Heart left ventricle (tissue), 16 donors: ENCODE data around the gene GALNT12. TPM values are rescaled to one million over a fixed set of nuclear protein-coding genes. Genes with fewer than 3 reads are reported as not detected.

Experiments
- ATAC-seq, 4 donors: fragments of 200-7000 bp; cut with Tn5 transposase; one replicate each; pipeline ENCODE4 v1.9.1; 2020 to 2022; ENCODE audit warnings: moderate library complexity in 4 of 4, mild to moderate bottlenecking in 3 of 4, moderate number of reproducible peaks in 1 of 4
- DNase-seq, 5 donors: peaks; one replicate each; pipeline ENCODE4 v3.0.0-alpha.2; 2020
- H3K27ac ChIP-seq, 12 donors: fragments of 200-600 bp; sonication (generic) in 4 of 12; one replicate each; pipeline versions ENCODE4 v1.5.0 to v1.8.0; 2016 to 2022; ENCODE audit warnings: mild to moderate bottlenecking in 2 of 12
- H3K27me3 ChIP-seq, 9 donors: fragments of 200-600 bp; sonication (generic) in 2 of 9; one replicate each; pipeline versions ENCODE4 v1.5.1 to v1.8.0; 2016 to 2022; ENCODE audit warnings: mild to moderate bottlenecking in 3 of 9
- H3K36me3 ChIP-seq, 9 donors: fragments of 200-600 bp; sonication (generic) in 2 of 9; one replicate each; pipeline versions ENCODE4 v1.5.0 to v1.8.0; 2018 to 2022; ENCODE audit warnings: mild to moderate bottlenecking in 2 of 9
- H3K4me1 ChIP-seq, 12 donors: fragments of 200-600 bp; sonication (generic) in 4 of 12; one replicate each; pipeline versions ENCODE4 v1.5.0 to v1.8.0; 2016 to 2022; ENCODE audit warnings: mild to moderate bottlenecking in 3 of 12
- H3K4me3 ChIP-seq, 12 donors: fragments of 200-600 bp; sonication (generic) in 4 of 12; one replicate each; pipeline versions ENCODE4 v1.5.0 to v1.8.0; 2017 to 2022; ENCODE audit warnings: mild to moderate bottlenecking in 9 of 12, moderate library complexity in 4 of 12
- H3K9me3 ChIP-seq, 12 donors: fragments of 200-600 bp; sonication (generic) in 4 of 12; one replicate each; pipeline versions ENCODE4 v1.5.0 to v1.8.0; 2016 to 2022; ENCODE audit warnings: mild to moderate bottlenecking in 1 of 12
- POLR2A ChIP-seq, 2 donors: fragments of 450-650 bp; IDR thresholded peaks; one replicate each; pipeline ENCODE4 v1.6.1; 2017; ENCODE audit warnings: antibody characterized with exemption in 2 of 2, mild to moderate bottlenecking in 2 of 2, moderate library complexity in 2 of 2
- WGBS, 4 donors: extraction: QIAGEN DNeasy Blood & Tissue Kit in 2 of 4; methylation state at CpG; one replicate each; pipeline versions ENCODE4 v1.1.5 to v1.1.7; 2013 to 2018; 5-methylcytosine and 5-hydroxymethylcytosine counted together
- intact Hi-C, 10 donors: fragments of 100-400 bp; cut with DNase I; formaldehyde crosslinking; loops; one replicate each; pipeline versions ENCODE4 v1.11.1 to v1.14.2; 2022
- polyA plus RNA-seq, 2 donors: library from polyadenylated mRNA; stranded (reverse); fragments of 200-250 nt; gene quantifications; one replicate each; pipeline ENCODE4 v1.2.3, GENCODE V29; 2013
- total RNA-seq, 9 donors: library from RNA; depleted of rRNA in 2 of 9; stranded (reverse); fragments of >200 nt in 2 of 9; fragmentation: NEBNext Ultra II Directional in 3 of 9; extraction: Animal tissue kit (Norgen Biotek cat#: 25700) in 3 of 9; gene quantifications; one replicate each; pipeline versions ENCODE4 v1.1.0 to v1.2.4, GENCODE V29; 2016 to 2023
- TF ChIP-seq, protein P1 (sequence below), 12 donors: fragments of 200-600 bp; sonication (generic) in 4 of 12; IDR thresholded peaks; one replicate each; pipeline versions ENCODE4 v1.5.0 to v1.8.0; 2018 to 2022; ENCODE audit warnings: antibody characterized with exemption in 12 of 12, mild to moderate bottlenecking in 5 of 12
- donor health status: ischemic (EF 13 %, LVEDD 7.1; RV severe dilation, severe dysfunction).
- donor health status: healthy with polysubstance abuse.
- donor health status: DM: no; HTN: yes; CAD: no.
- donor health status: DM: no; HTN: no; CAD: no.
- donor health status: ischemic (EF 25% LVEDD 6.9; RV normal size, moderate dysfunction).
- donor health status: ischemic (EF 25% LVEDD 5.7; RV mildly dilated, moderate dysfunction).
- donor health status: healthy.
- donor health status: DM: yes; HTN: yes; CAD: no.
- donor health status: ischemic (EF 35%, LVEDD 5.7; RV mildly dilated, moderate dysfunction).
- donor health status: nonischemic (EF 11% LVEDD 7.7; RV severe dilation, severe dysfunction).
- donor health status: DM: yes; HTN: yes; CAD: no.
- donor health status: PGD.
- donor health status: ischemic (EF 29% LVEDD 5.4; RV normal size, mild dysfunction).
- donor health status: nonischemic (EF 23%, LVEDD 6.1; RV moderate dilation, normal function).

The GALNT12 gene
- total and polyA plus RNA-seq, 11 donors: 0.23 to 4.7 (median 0.44) TPM

DNA sequence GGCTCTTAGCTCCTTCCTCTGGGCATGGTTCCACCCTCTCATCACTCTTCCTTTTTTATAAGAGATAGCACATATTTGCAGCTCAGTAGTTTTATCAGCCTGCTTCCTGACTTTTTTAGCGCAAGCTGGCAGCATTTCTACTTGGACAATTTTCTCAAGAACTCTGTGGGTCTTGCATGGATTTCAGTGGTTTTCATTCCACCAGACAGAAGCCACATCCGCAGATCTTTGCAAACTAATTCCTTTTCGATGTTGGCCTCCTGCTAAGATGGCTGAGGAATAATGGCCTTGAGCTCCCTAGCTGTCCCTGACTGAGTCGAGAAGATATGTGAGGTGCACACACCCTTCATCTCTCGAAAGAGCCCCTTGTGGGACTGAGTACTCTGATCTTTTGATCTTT is 49.5 kb downstream of the GALNT12 start:
- intact Hi-C loops: loop anchor here in 1 of 10 donors (5.0 kb wide), 1 partner anchor 290 kb away; no protein-coding TSS in a partner anchor
- Histone ChIP-seq H3K9me3 (peaks cover 0 to 11% (median 0%) of the 10 kb centered on the region in 12 donors), H3K27me3 (no peaks in the 10 kb centered on the region), H3K27ac (no peak overlapping the region), H3K36me3 (no peaks in the 10 kb centered on the region), H3K4me1 (peaks cover 4 to 33% (median 14%) of the 10 kb centered on the region in 12 donors), H3K4me3 (no peak overlapping the region)
- 75 to 78% (median 77%) methylated on average over 5 of the region's 5 CpGs for WGBS, 4 donors
- TF ChIP-seq, protein P1, sequence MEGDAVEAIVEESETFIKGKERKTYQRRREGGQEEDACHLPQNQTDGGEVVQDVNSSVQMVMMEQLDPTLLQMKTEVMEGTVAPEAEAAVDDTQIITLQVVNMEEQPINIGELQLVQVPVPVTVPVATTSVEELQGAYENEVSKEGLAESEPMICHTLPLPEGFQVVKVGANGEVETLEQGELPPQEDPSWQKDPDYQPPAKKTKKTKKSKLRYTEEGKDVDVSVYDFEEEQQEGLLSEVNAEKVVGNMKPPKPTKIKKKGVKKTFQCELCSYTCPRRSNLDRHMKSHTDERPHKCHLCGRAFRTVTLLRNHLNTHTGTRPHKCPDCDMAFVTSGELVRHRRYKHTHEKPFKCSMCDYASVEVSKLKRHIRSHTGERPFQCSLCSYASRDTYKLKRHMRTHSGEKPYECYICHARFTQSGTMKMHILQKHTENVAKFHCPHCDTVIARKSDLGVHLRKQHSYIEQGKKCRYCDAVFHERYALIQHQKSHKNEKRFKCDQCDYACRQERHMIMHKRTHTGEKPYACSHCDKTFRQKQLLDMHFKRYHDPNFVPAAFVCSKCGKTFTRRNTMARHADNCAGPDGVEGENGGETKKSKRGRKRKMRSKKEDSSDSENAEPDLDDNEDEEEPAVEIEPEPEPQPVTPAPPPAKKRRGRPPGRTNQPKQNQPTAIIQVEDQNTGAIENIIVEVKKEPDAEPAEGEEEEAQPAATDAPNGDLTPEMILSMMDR (IDR thresholded peaks at IDR 0.05): no peak
- no peak for TF ChIP-seq POLR2A (IDR thresholded peaks at IDR 0.05)
- DNase-seq (no peak), ATAC-seq (no peak)

DNA sequence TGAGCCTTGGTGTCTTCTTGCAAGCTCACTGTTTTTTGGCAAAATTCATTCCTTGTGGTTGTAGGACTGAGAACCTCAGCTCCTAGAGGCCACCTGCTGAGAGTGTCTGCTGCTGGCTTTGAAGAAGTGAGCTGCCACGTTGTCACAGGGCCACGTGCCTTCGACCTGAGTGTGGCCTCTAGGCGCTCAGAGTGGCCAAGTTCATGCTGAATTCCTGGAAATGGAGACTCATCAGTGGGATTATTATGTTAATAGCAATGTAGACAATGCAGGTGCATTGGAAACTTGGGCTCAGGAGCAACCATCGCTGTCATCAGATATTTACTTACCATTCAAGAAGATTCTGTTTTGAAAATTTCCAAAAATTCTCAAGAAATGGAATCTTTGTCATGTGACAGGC is 52.5 kb downstream of the GALNT12 start:
- Histone ChIP-seq H3K9me3 (peaks cover 0 to 11% (median 0%) of the 10 kb centered on the region in 12 donors), H3K4me3 (no peak overlapping the region), H3K27ac (no peak overlapping the region), H3K36me3 (no peaks in the 10 kb centered on the region), H3K27me3 (no peaks in the 10 kb centered on the region), H3K4me1 (peaks cover 4 to 59% (median 28%) of the 10 kb centered on the region in 12 donors)
- ATAC-seq: no peak
- no peak for TF ChIP-seq POLR2A (IDR thresholded peaks at IDR 0.05)
- TF ChIP-seq, protein P1 (IDR thresholded peaks at IDR 0.05): no peak
- WGBS, 4 donors: 76 to 90% (median 85%) methylated on average over 5 of the region's 5 CpGs
- intact Hi-C loops: loop anchor here in 9 of 10 donors (2.0 to 10.0 kb wide), 10 partner anchors 112 to 287 kb away; no protein-coding TSS in a partner anchor
- no peak for DNase-seq

DNA sequence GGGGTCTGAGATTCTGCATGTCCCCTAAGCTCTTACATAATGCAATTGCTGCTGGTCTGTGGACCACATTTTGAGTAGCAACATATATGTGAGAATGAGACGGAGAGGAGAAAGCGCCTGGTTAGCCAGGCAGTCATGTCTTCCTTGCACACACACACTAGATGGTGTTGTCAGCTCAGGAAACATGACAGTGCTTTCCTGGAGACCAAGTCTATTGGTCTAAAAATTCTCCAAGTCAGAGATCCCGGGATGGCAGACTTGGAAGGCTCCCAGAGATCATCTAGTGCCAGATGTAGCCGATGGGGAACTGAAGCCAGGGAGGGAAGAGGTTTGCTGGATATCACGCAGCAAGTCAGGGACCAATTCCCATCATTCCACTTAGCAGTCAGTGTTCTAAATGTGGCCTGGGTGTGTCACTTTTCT is 53.4 kb downstream of the GALNT12 start:
- no peaks in the 10 kb centered on the region for H3K36me3 ChIP-seq
- peaks cover 4 to 64% (median 36%) of the 10 kb centered on the region in 12 donors for H3K4me1 ChIP-seq
- no peak overlapping the region for H3K4me3 ChIP-seq
- ATAC-seq (peak; percentile 78 to 94 (median 90)), DNase-seq (peak in 4 of 5 donors; percentile 82 to 90 (median 84))
- no peaks in the 10 kb centered on the region for H3K27me3 ChIP-seq
- intact Hi-C loops: loop anchor here (1.0 to 10.0 kb wide), 12 partner anchors 111 to 281 kb away; no protein-coding TSS in a partner anchor
- TF ChIP-seq, protein P1 (IDR thresholded peaks at IDR 0.05): peak; percentile 39 to 90 (median 71)
- TF ChIP-seq POLR2A (IDR thresholded peaks at IDR 0.05): no peak
- 1 to 6% (median 3%) methylated on average over 5 of the region's 5 CpGs for WGBS, 4 donors
- peaks cover 0 to 9% (median 0%) of the 10 kb centered on the region in 12 donors for H3K9me3 ChIP-seq
- peak overlapping the region in 10 of 12 donors; percentile 23 to 85 (median 50) for H3K27ac ChIP-seq

DNA sequence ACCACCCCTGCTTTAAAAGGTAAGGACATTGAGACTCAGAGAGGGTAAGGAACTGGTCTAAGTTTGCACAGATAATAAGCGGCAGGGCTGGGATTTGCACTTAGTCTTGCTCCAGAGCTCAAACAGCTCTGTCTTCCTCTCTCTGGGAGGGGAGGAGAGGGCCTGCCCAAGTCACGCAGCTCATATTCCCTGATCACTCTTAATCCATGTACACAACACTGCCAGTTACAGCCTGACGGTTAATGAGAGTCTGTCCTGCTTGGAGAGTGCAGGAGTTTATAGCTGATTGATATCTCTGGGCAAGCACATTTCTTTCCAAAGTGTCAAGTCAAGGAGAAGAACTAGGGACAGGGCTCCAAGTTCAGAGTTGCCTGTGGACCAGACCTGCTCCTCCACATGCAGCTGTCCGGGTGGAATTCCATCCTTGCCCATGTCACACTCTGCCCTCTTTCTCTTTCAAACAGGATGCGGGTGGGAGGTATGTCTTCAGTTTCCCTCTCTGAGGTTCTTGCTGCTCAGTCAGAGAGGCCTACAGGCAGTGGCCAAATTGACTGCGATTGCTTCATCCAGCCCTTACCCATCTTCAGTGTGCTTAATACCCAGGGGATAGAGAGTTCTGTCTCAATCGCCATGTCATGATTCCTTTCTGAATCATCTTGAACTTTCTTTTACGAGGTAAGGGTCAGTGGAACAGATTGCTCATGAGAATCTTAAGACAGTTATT is 54.5 kb downstream of the GALNT12 start:
- 55 to 73% (median 59%) methylated on average over 8 of the region's 8 CpGs for WGBS, 4 donors
- Histone ChIP-seq H3K4me3 (no peak overlapping the region), H3K36me3 (no peaks in the 10 kb centered on the region), H3K4me1 (peaks cover 4 to 69% (median 46%) of the 10 kb centered on the region in 12 donors), H3K9me3 (no peaks in the 10 kb centered on the region), H3K27ac (peak overlapping the region in 11 of 12 donors; percentile 8 to 85 (median 53)), H3K27me3 (no peaks in the 10 kb centered on the region)
- intact Hi-C loops: loop anchor here (1.0 to 10.0 kb wide), 13 partner anchors 110 to 280 kb away; no protein-coding TSS in a partner anchor
- ATAC-seq (peak in 2 of 4 donors; percentile 28 to 43), DNase-seq (peak in 1 of 5 donors; percentile 60)
- no peak for TF ChIP-seq POLR2A (IDR thresholded peaks at IDR 0.05)
- TF ChIP-seq, protein P1 (IDR thresholded peaks at IDR 0.05): no peak
